Suprapubic skin (tissue), 4 donors: ENCODE measurements around the gene SMARCA2. TPM values are rescaled to one million over a fixed set of nuclear protein-coding genes. Genes with fewer than 3 reads are reported as not detected.
A peak's percentile ranks its signal among the peaks of the same experiment; 100 is the strongest.

Experiments
- DNase-seq, 2 donors: peaks; one replicate each; pipeline ENCODE4 v3.0.0-alpha.2; 2019; ENCODE audit warnings: low spot score in 2 of 2
- H3K27ac ChIP-seq: fragments of 200-600 bp; sonication (generic); one replicate; pipeline ENCODE4 v1.5.1; 2019
- H3K27me3 ChIP-seq: fragments of 200-600 bp; sonication (generic); one replicate; pipeline ENCODE4 v1.5.1; 2019
- H3K36me3 ChIP-seq: fragments of 200-600 bp; sonication (generic); one replicate; pipeline ENCODE4 v1.5.1; 2019
- H3K4me1 ChIP-seq: fragments of 200-600 bp; sonication (generic); one replicate; pipeline ENCODE4 v1.5.1; 2019
- H3K4me3 ChIP-seq: fragments of 200-600 bp; sonication (generic); one replicate; pipeline ENCODE4 v1.5.1; 2019; ENCODE audit warnings: mild to moderate bottlenecking
- H3K9me3 ChIP-seq: fragments of 200-600 bp; sonication (generic); one replicate; pipeline ENCODE4 v1.5.1; 2019
- EP300 ChIP-seq: sonication (generic); formaldehyde crosslinking; IDR thresholded peaks from one replicate; pipeline ENCODE4 v1.6.1; 2017; ENCODE audit warnings: antibody characterized with exemption
- POLR2A ChIP-seq, 2 donors: fragments of 450-650 bp; IDR thresholded peaks; one replicate each; pipeline ENCODE4 v1.6.1; 2017; ENCODE audit warnings: antibody characterized with exemption in 2 of 2, mild to moderate bottlenecking in 2 of 2, moderate library complexity in 2 of 2
- POLR2AphosphoS5 ChIP-seq, 3 donors: sonication (generic); formaldehyde crosslinking; IDR thresholded peaks; one replicate each; pipeline ENCODE4 v1.6.1; 2017; ENCODE audit warnings: antibody characterized with exemption in 3 of 3
- WGBS: methylation state at CpG from one replicate; pipeline ENCODE4 v1.1.5; 2018; 5-methylcytosine and 5-hydroxymethylcytosine counted together
- total RNA-seq, 4 donors: library from RNA; depleted of rRNA; stranded (reverse); fragments of >200 nt; gene quantifications; one replicate each; pipeline ENCODE4 v1.1.0, GENCODE V29; 2016
- TF ChIP-seq, protein P1 (sequence below), 2 donors: fragments of 200-600 bp in 1 of 2; fragments of 450-650 bp in 1 of 2; sonication (generic) in 1 of 2; IDR thresholded peaks; one replicate each; pipeline ENCODE4 v1.5.1; 2016 to 2019; ENCODE audit warnings: antibody characterized with exemption in 2 of 2, mild to moderate bottlenecking in 1 of 2, moderate library complexity in 1 of 2

Gene SMARCA2
- total RNA-seq, 4 donors from 2014 or later: 88.9 to 236 (median 140) TPM

DNA sequence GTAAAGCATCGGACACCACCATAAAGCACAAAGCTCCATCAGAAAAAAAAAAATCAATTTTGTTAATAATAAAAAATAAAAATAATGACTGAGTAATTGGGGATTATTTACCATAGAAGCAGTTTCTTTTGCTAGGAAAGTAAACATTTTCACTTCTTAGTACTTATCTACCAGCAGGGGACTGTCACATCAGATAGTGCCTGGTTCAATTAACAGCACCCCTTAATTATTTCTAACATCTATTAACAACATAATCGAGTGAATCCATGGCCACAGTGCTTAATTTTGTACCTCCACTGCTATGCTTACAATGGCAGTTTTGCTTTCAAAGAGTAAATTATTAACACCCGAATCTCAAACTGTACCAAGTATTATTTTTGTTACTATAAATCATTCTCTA is 221.7 kb downstream of the SMARCA2 start:
- 89% methylated on average over 3 of the region's 3 CpGs for WGBS
- TF ChIP-seq POLR2AphosphoS5 (IDR thresholded peaks at IDR 0.05) (no peak), POLR2A (IDR thresholded peaks at IDR 0.05) (no peak), EP300 (no peak)
- TF ChIP-seq, protein P1, sequence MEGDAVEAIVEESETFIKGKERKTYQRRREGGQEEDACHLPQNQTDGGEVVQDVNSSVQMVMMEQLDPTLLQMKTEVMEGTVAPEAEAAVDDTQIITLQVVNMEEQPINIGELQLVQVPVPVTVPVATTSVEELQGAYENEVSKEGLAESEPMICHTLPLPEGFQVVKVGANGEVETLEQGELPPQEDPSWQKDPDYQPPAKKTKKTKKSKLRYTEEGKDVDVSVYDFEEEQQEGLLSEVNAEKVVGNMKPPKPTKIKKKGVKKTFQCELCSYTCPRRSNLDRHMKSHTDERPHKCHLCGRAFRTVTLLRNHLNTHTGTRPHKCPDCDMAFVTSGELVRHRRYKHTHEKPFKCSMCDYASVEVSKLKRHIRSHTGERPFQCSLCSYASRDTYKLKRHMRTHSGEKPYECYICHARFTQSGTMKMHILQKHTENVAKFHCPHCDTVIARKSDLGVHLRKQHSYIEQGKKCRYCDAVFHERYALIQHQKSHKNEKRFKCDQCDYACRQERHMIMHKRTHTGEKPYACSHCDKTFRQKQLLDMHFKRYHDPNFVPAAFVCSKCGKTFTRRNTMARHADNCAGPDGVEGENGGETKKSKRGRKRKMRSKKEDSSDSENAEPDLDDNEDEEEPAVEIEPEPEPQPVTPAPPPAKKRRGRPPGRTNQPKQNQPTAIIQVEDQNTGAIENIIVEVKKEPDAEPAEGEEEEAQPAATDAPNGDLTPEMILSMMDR (IDR thresholded peaks at IDR 0.05): no peak
- Histone ChIP-seq H3K27ac (no peak overlapping the region), H3K4me3 (no peak overlapping the region), H3K9me3 (no peaks in the 10 kb centered on the region), H3K36me3 (no peaks in the 10 kb centered on the region), H3K4me1 (peaks cover 18% of the 10 kb centered on the region), H3K27me3 (no peaks in the 10 kb centered on the region)
- no peak for DNase-seq

DNA sequence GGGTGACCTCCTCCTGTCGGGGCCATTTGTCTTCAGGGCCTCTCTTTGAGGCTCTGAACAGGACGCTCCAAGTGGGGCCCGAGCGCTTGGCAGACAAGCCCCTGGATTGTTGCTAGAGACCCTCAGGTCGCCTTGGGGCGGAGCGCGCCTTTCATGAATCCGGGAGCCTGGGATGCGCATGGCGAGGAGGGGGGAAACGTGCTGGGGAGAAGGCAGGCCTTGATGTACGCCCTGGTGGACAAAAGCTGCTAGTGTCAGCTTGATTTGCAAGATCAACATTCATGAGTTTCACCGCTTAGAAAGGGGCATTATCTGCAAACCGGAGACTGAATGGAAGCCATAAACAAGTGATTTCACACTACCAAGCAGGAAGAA is 226.3 kb downstream of the SMARCA2 start:
- DNase-seq: peak in 1 of 2 donors; percentile 65
- 28% methylated on average over 10 of the region's 15 CpGs for WGBS
- Histone ChIP-seq H3K27me3 (no peaks in the 10 kb centered on the region), H3K4me3 (peak overlapping the region; percentile 54), H3K27ac (peak overlapping the region; percentile 28), H3K9me3 (peaks cover 5% of the 10 kb centered on the region), H3K4me1 (peaks cover 21% of the 10 kb centered on the region), H3K36me3 (no peaks in the 10 kb centered on the region)
- TF ChIP-seq POLR2AphosphoS5 (IDR thresholded peaks at IDR 0.05) (no peak), POLR2A (IDR thresholded peaks at IDR 0.05) (no peak), EP300 (no peak)
- TF ChIP-seq, protein P1 (IDR thresholded peaks at IDR 0.05): peak in 1 of 2 donors; percentile 42

DNA sequence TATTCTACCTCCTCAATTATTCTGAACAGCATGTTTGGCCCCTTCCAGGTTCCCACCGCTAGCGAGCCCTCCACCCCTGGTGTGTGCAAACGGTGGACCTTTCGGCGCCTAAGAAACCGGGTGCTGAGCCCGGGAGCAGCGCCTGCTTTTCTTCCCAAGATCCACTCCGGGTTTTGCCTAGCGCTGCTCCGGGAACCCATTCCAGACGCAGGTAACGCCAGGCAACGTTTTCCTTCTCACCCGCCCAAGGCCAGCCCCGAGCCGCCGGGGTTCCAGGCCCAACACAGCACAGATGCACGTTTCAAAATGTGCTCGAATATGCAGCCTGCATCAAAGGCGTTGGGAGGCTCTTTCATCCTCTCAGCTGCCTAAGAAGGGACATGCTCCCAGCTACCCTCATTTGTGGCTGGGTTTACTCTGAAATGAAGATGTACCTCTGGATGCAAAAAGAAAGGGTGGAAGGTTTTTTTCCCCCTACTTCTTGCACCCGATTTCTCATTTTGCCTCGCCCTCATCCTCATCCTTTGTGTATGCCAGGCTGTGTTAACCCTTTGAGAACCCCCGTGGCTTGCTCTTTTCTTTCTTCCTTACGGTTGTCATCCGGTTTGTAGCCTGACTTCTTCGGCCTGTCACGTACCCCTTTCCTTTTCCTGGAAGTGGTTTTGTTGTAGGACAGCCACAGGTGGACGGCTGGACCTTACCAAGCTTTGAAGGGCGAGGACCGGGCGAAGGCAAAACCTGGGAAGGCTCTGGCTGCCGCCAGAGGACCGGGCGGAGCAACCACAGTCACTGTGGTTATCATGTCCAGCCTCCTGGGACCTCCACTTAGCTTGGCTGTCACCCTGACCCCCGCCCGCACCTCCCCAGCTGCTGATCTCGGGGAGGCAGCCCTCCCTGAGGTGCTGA is 226.9 kb downstream of the SMARCA2 start:
- H3K4me1 ChIP-seq: peaks cover 21% of the 10 kb centered on the region
- H3K4me3 ChIP-seq: peak overlapping the region; percentile 54
- TF ChIP-seq POLR2A (IDR thresholded peaks at IDR 0.05) (no peak), EP300 (no peak)
- TF ChIP-seq, protein P1 (IDR thresholded peaks at IDR 0.05): no peak
- WGBS: 2% methylated on average over 30 of the region's 38 CpGs
- peaks cover 5% of the 10 kb centered on the region for H3K9me3 ChIP-seq
- H3K27me3 ChIP-seq: no peaks in the 10 kb centered on the region
- H3K27ac ChIP-seq: peak overlapping the region; percentile 67
- DNase-seq: peak; percentile 79 to 86
- no peaks in the 10 kb centered on the region for H3K36me3 ChIP-seq

DNA sequence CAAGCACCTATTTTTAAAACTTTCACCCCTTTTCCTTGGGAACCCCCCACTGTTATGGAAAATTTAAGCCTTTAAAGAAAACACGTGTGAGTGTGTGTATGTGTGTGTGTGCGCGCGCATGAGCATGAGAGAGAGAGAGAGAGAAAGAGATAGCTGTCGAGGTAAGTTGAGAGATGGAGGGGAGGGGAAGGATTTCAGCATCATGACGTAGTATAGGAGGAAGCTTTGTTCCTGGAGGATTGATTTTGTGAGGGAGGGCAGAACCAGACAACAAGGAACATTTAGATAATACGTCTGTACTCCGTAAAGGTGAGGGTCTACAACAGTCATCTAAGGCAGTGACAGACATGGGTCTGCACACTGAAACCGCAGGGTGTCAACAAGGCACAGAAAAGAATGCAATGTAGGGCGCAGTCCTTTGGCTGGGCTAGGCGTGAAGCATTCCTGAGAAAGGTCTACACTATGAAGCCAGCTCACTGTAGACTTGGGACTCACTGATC is 227.7 kb downstream of the SMARCA2 start:
- Histone ChIP-seq H3K9me3 (peaks cover 5% of the 10 kb centered on the region), H3K36me3 (no peaks in the 10 kb centered on the region), H3K4me3 (peak overlapping the region; percentile 54), H3K4me1 (peaks cover 21% of the 10 kb centered on the region), H3K27ac (peak overlapping the region; percentile 67), H3K27me3 (no peaks in the 10 kb centered on the region)
- TF ChIP-seq POLR2A (IDR thresholded peaks at IDR 0.05) (no peak), POLR2AphosphoS5 (IDR thresholded peaks at IDR 0.05) (no peak), EP300 (no peak)
- TF ChIP-seq, protein P1 (IDR thresholded peaks at IDR 0.05): no peak
- DNase-seq: no peak
- 36% methylated on average over 11 of the region's 11 CpGs for WGBS
